Brain microvascular endothelial cell (primary cell): ENCODE measurements around the gene CDK5.
A peak's percentile ranks its signal among the peaks of the same experiment; 100 is the strongest.
"Not testable (repeated sequence)": the region's sequence is repeated elsewhere in the genome, so short reads cannot be mapped to it uniquely, and the experiment has no call there.

Experiments used
- DNase-seq: peaks from one replicate; pipeline ENCODE4 v3.0.0-alpha.2; 2020
- H3K27ac ChIP-seq: fragments of 250-450 bp; sonication (Bioruptor Pico); 2 replicates; pipeline ENCODE4 v1.5.1; 2020; ENCODE audit warnings: mild to moderate bottlenecking, moderate library complexity
- H3K27me3 ChIP-seq: fragments of 250-450 bp; sonication (Bioruptor Pico); replicated peaks from 2 replicates; pipeline ENCODE4 v1.5.1; 2020; ENCODE audit warnings: mild to moderate bottlenecking
- H3K36me3 ChIP-seq: fragments of 250-450 bp; sonication (Bioruptor Pico); replicated peaks from 2 replicates; pipeline ENCODE4 v1.5.1; 2020; ENCODE audit warnings: mild to moderate bottlenecking
- H3K4me3 ChIP-seq: 2 replicates; pipeline ENCODE4 v1.5.1; 2011; ENCODE audit warnings: low read depth, mild to moderate bottlenecking, control low read depth, low read length, moderate library complexity
- in situ Hi-C: cut with HindIII; loops from 2 replicates; pipeline ENCODE4 v1.10.0; 2017; ENCODE audit warnings: low sequenced_read_pairs, low pct_ligation_motif_present
- TF ChIP-seq, protein P1 (sequence below): IDR thresholded peaks from 2 replicates; pipeline ENCODE4 v1.5.1; 2011; ENCODE audit warnings: low read depth, mild to moderate bottlenecking, moderate library complexity, low read length, control low read depth, inconsistent platforms; ENCODE audit errors: missing control alignments

Gene CDK5

DNA sequence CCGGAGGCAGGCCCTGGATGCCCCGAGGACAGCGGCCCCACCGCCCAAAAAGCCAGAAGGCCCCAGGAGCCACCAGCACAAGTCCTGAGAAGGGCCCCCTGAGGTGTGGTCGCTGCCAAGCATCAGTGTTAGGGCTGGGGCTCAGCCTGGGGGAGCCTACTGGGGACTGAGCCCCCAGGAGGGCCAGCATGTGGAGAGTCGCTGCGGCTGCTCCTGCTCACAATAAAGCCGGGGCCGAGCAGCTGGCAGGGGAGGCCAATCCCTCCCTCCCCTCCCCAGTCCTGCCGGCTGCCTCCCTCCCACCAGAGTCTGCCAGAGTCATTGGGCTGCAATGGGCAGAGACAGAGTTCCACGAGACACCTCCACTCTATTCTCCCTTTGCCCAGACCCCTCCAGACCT is 12.4 kb downstream of the CDK5 start:
- DNase-seq: no peak
- in situ Hi-C loops: no loop called here
- H3K27me3 ChIP-seq: peaks cover 4% of the 10 kb centered on the region
- H3K27ac ChIP-seq: no peak overlapping the region
- H3K4me3 ChIP-seq: no peak overlapping the region
- H3K36me3 ChIP-seq: no peaks in the 10 kb centered on the region
- TF ChIP-seq, protein P1, sequence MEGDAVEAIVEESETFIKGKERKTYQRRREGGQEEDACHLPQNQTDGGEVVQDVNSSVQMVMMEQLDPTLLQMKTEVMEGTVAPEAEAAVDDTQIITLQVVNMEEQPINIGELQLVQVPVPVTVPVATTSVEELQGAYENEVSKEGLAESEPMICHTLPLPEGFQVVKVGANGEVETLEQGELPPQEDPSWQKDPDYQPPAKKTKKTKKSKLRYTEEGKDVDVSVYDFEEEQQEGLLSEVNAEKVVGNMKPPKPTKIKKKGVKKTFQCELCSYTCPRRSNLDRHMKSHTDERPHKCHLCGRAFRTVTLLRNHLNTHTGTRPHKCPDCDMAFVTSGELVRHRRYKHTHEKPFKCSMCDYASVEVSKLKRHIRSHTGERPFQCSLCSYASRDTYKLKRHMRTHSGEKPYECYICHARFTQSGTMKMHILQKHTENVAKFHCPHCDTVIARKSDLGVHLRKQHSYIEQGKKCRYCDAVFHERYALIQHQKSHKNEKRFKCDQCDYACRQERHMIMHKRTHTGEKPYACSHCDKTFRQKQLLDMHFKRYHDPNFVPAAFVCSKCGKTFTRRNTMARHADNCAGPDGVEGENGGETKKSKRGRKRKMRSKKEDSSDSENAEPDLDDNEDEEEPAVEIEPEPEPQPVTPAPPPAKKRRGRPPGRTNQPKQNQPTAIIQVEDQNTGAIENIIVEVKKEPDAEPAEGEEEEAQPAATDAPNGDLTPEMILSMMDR: no peak

GRCh38 chr7:151043959-151044358 is 13.7 kb downstream of the CDK5 start:
- no peaks in the 10 kb centered on the region for H3K27me3 ChIP-seq
- in situ Hi-C loops: no loop called here
- no peaks in the 10 kb centered on the region for H3K36me3 ChIP-seq
- TF ChIP-seq, protein P1: no peak
- no peak overlapping the region for H3K27ac ChIP-seq
- no peak for DNase-seq
- H3K4me3 ChIP-seq: no peak overlapping the region

DNA sequence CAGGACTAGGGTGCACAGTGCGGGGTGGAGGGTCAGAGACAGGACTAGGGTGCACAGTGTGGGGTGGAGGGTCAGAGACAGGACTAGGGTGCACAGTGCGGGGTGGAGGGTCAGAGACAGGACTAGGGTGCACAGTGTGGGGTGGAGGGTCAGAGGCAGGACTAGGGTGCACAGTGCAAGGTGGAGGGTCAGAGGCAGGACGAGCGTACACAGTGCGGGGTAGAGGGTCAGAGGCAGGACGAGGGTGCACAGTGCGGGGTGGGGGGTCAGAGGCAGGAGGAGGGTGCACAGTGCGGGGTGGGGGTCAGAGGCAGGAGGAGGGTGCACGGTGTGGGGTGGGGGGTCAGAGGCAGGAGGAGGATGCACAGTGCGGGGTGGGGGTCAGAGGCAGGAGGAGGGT is 14.2 kb downstream of the CDK5 start:
- H3K27ac ChIP-seq, DNase-seq, H3K36me3 ChIP-seq, H3K4me3 ChIP-seq, H3K27me3 ChIP-seq, in situ Hi-C loops: not testable (repeated sequence)

GRCh38 chr7:151040616-151041375 is 16.9 kb downstream of the CDK5 start:
- no peaks in the 10 kb centered on the region for H3K27me3 ChIP-seq
- no peak overlapping the region for H3K27ac ChIP-seq
- in situ Hi-C loops: no loop called here
- peaks cover 18% of the 10 kb centered on the region for H3K36me3 ChIP-seq
- H3K4me3 ChIP-seq: no peak overlapping the region
- no peak for DNase-seq
- TF ChIP-seq, protein P1: no peak

GRCh38 chr7:151039850-151040548 is 17.7 kb downstream of the CDK5 start:
- no peak for DNase-seq
- peak overlapping the region; percentile 86 for H3K27ac ChIP-seq
- H3K27me3 ChIP-seq: no peaks in the 10 kb centered on the region
- in situ Hi-C loops: no loop called here
- H3K4me3 ChIP-seq: no peak overlapping the region
- peaks cover 26% of the 10 kb centered on the region for H3K36me3 ChIP-seq
- TF ChIP-seq, protein P1: no peak

DNA sequence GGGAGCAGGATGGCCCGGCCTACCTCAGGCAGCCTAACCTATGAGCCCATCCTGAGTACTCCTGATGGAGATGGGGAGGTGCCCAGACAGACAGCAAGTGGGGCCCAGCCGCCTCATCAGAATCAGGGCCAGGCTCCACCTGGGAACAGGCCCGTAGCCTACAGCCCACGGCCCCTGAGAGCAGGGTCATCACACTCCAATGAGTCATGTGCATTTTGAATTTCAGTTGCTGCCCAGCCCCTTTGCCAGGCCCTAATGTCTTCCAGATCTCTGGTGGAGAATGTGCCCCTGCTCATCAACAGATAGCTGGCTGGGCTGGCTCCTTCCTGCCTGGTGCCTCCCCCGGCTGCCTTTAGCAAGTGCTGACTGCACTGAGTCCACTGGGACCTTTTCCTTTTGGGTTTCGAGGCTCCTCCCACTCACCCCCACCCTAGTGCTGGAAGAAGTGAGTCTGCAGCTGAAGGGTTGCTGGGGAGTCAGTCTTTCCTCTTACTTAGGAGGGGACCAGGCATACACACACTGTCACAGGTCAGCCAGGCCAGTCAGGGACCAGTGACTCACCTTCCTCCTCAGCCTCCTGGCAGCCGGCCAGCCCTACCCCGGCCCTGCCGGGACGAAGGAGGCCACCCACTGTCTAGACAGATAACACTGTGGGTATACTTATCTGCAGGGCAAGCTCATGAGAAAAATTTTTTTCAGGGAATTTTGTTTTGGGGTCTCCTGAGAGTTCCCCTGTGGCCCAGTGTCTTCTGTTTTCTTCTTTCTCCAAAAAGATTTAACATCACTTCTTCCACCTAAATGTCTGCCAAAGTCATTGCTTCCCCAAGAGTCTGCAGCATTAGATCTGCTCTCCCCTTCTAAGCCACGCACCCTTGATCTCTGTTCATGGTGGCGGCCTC is 18.5 kb downstream of the CDK5 start:
- Histone ChIP-seq H3K36me3 (peaks cover 34% of the 10 kb centered on the region), H3K27me3 (no peaks in the 10 kb centered on the region), H3K4me3 (no peak overlapping the region), H3K27ac (peak overlapping the region; percentile 86)
- in situ Hi-C loops: no loop called here
- peak; percentile 94 for DNase-seq
- TF ChIP-seq, protein P1: no peak
